ENCODE results near the gene SLC44A4. TPM values are rescaled to one million over a fixed set of nuclear protein-coding genes. Genes with fewer than 3 reads are reported as not detected.
"Not testable (repeated sequence)": the region's sequence is repeated elsewhere in the genome, so short reads cannot be mapped to it uniquely, and the experiment has no call there.

The SLC44A4 gene
- total RNA-seq, 1 experiment from 2014 or later: not detected

- Histone ChIP-seq H3K9me3 (ENCODE audit: low read length) (no peaks in the 10 kb centered on the region), H3K79me2 (ENCODE audit: low read length) (peaks cover 37% of the 10 kb centered on the region), H3K36me3 (ENCODE audit: insufficient read depth, low read length) (no peaks in the 10 kb centered on the region), H3K4me2 (ENCODE audit: low read depth, low read length, poor library complexity, severe bottlenecking) (peak overlapping the region; percentile 94), H3K9me2 (replicated peaks; ENCODE audit: insufficient read depth, low read length) (no peaks in the 10 kb centered on the region), H3K4me3 (ENCODE audit: low read length) (peak overlapping the region; percentile 65), H4K20me1 (ENCODE audit: insufficient read depth, low read depth, low read length) (no peaks in the 10 kb centered on the region), H3K9ac (ENCODE audit: low read length) (peak overlapping the region; percentile 84), H3K4me1 (ENCODE audit: low read length) (peaks cover 41% of the 10 kb centered on the region), H3K27ac (ENCODE audit: low read length) (peak overlapping the region; percentile 66), H3K27me3 (ENCODE audit: low read length) (no peaks in the 10 kb centered on the region), H2AFZ (ENCODE audit: low read length) (no peak overlapping the region)
- peak; percentile 79 for DNase-seq
Observed at GRCh38 chr6:31829633-31830283, 49.0 kb downstream of the SLC44A4 start.

DNA sequence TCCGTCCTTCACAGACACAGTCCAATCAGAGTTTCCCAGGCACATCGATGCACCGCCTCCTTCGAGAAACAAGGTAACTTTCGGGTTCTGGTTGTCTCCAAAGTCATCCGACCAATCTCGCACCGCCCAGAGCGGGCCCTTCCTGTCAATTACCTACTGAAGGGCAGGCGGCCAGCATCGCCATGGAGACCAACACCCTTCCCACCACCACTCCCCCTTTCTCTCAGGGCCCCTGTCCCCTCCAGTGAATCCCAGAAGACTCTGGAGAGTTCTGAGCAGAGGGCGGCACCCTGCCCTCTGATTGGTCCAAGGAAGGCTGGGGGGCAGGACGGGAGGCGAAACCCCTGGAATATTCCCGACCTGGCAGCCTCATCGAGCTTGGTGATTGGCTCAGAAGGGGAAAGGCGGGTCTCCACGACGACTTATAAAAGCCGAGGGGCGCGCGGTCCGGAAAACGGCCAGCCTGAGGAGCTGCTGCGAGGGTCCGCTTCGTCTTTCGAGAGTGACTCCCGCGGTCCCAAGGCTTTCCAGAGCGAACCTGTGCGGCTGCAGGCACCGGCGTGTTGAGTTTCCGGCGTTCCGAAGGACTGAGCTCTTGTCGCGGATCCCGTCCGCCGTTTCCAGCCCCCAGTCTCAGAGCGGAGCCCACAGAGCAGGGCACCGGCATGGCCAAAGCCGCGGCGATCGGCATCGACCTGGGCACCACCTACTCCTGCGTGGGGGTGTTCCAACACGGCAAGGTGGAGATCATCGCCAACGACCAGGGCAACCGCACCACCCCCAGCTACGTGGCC is 51.3 kb downstream of the SLC44A4 start, which contains the start of gene HSPA1B:
Gene HSPA1B, plus strand, starts transcription at position 453 of the 794 bp plus-strand sequence. Its CDS starts 213 bp downstream, at position 666.
- H3K4me2 ChIP-seq (ENCODE audit: low read depth, low read length, poor library complexity, severe bottlenecking): peak within 1 kb of the TSS; percentile 99
- H2AFZ ChIP-seq (ENCODE audit: low read length): peak within 1 kb of the TSS; percentile 72

DNA sequence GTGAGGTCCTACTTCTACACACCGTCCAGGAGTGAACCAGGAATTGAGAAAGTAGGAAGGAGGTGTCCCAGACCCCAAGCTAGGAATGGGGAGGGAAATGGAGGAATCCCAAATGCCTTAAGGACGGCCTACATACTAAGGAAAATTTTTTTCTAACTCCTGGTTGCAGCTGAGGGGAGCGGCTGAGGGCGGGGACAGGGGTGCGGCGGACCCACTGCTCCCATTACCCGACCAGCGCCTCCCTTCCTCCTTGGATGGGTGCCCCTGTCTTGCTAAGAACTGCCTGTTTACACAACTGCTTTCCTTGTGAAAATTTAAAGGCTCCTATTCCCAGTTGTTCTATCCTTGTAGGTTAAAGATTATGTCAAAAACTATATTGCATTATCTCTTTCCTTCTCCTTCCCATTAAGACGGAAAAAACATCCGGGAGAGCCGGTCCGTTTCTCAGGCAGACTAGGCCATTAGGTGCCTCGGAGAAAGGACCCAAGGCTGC is 52.0 kb downstream of the SLC44A4 start:
- Histone ChIP-seq H2AFZ (ENCODE audit: low read length) (peak overlapping the region; percentile 72), H3K4me1 (ENCODE audit: low read length) (peaks cover 34% of the 10 kb centered on the region), H3K36me3 (ENCODE audit: insufficient read depth, low read length) (no peaks in the 10 kb centered on the region), H3K9me2 (replicated peaks; ENCODE audit: insufficient read depth, low read length) (no peaks in the 10 kb centered on the region), H3K9me3 (ENCODE audit: low read length) (no peaks in the 10 kb centered on the region), H3K4me3 (ENCODE audit: low read length) (peak overlapping the region; percentile 71), H3K27me3 (ENCODE audit: low read length) (no peaks in the 10 kb centered on the region), H3K9ac (ENCODE audit: low read length) (peak overlapping the region; percentile 79), H3K4me2 (ENCODE audit: low read depth, low read length, poor library complexity, severe bottlenecking) (peak overlapping the region; percentile 99), H4K20me1 (ENCODE audit: insufficient read depth, low read depth, low read length) (no peaks in the 10 kb centered on the region), H3K79me2 (ENCODE audit: low read length) (peaks cover 30% of the 10 kb centered on the region), H3K27ac (ENCODE audit: low read length) (peak overlapping the region; percentile 70)
- DNase-seq: no peak

More for the DNA sequence above, 51.3 kb downstream of the SLC44A4 start, which contains the start of gene HSPA1B:
- peak; percentile 99 for DNase-seq
- H3K9me2 ChIP-seq (replicated peaks; ENCODE audit: insufficient read depth, low read length): no peaks in the 10 kb centered on the region
- peaks cover 27% of the 10 kb centered on the region for H3K79me2 ChIP-seq (ENCODE audit: low read length)
- H3K4me3 ChIP-seq (ENCODE audit: low read length): peak within 1 kb of the TSS; percentile 71
- H3K4me1 ChIP-seq (ENCODE audit: low read length): peaks cover 34% of the 10 kb centered on the region
- no peaks in the 10 kb centered on the region for H4K20me1 ChIP-seq (ENCODE audit: insufficient read depth, low read depth, low read length)
- H3K27ac ChIP-seq (ENCODE audit: low read length): peak within 1 kb of the TSS; percentile 70
- H3K36me3 ChIP-seq (ENCODE audit: insufficient read depth, low read length): no peaks in the 10 kb centered on the region
- peak within 1 kb of the TSS; percentile 90 for H3K9ac ChIP-seq (ENCODE audit: low read length)
- no peaks in the 10 kb centered on the region for H3K27me3 ChIP-seq (ENCODE audit: low read length)
- no peaks in the 10 kb centered on the region for H3K9me3 ChIP-seq (ENCODE audit: low read length)

- H3K9ac ChIP-seq (ENCODE audit: low read length): no peak overlapping the region
- H3K79me2 ChIP-seq (ENCODE audit: low read length): peaks cover 17% of the 10 kb centered on the region
- no peaks in the 10 kb centered on the region for H3K36me3 ChIP-seq (ENCODE audit: insufficient read depth, low read length)
- no peaks in the 10 kb centered on the region for H3K9me3 ChIP-seq (ENCODE audit: low read length)
- H3K9me2 ChIP-seq (replicated peaks; ENCODE audit: insufficient read depth, low read length): no peaks in the 10 kb centered on the region
- H2AFZ ChIP-seq (ENCODE audit: low read length): no peak overlapping the region
- H3K4me3 ChIP-seq (ENCODE audit: low read length): no peak overlapping the region
- H3K4me2 ChIP-seq (ENCODE audit: low read depth, low read length, poor library complexity, severe bottlenecking): no peak overlapping the region
- H3K4me1 ChIP-seq (ENCODE audit: low read length): peaks cover 31% of the 10 kb centered on the region
- DNase-seq: no peak
- no peak overlapping the region for H3K27ac ChIP-seq (ENCODE audit: low read length)
- no peaks in the 10 kb centered on the region for H4K20me1 ChIP-seq (ENCODE audit: insufficient read depth, low read depth, low read length)
- H3K27me3 ChIP-seq (ENCODE audit: low read length): no peaks in the 10 kb centered on the region
Observed at GRCh38 chr6:31825553-31825952, 53.2 kb downstream of the SLC44A4 start.

- H3K4me1 ChIP-seq (ENCODE audit: low read length): peaks cover 31% of the 10 kb centered on the region
- H4K20me1 ChIP-seq (ENCODE audit: insufficient read depth, low read depth, low read length); H3K9me2 ChIP-seq (replicated peaks; ENCODE audit: insufficient read depth, low read length); H3K9ac ChIP-seq (ENCODE audit: low read length); H3K4me2 ChIP-seq (ENCODE audit: low read depth, low read length, poor library complexity, severe bottlenecking); H3K4me3 ChIP-seq (ENCODE audit: low read length); H3K27ac ChIP-seq (ENCODE audit: low read length); H3K36me3 ChIP-seq (ENCODE audit: insufficient read depth, low read length); H3K27me3 ChIP-seq (ENCODE audit: low read length); DNase-seq; H3K9me3 ChIP-seq (ENCODE audit: low read length); H2AFZ ChIP-seq (ENCODE audit: low read length); H3K79me2 ChIP-seq (ENCODE audit: low read length): not testable (repeated sequence)
Observed at GRCh38 chr6:31823592-31824196, 55.1 kb downstream of the SLC44A4 start.

GRCh38 chr6:31822036-31822821 is 56.6 kb downstream of the SLC44A4 start:
- peak overlapping the region; percentile 69 for H3K27ac ChIP-seq (ENCODE audit: low read length)
- peak overlapping the region; percentile 85 for H3K9ac ChIP-seq (ENCODE audit: low read length)
- H3K9me2 ChIP-seq (replicated peaks; ENCODE audit: insufficient read depth, low read length): no peaks in the 10 kb centered on the region
- peaks cover 31% of the 10 kb centered on the region for H3K4me1 ChIP-seq (ENCODE audit: low read length)
- peaks cover 3% of the 10 kb centered on the region; the same call in 1 of the 2 replicates for H3K79me2 ChIP-seq (ENCODE audit: low read length)
- peak overlapping the region; percentile 89 for H3K4me3 ChIP-seq (ENCODE audit: low read length)
- H4K20me1 ChIP-seq (ENCODE audit: insufficient read depth, low read depth, low read length): no peaks in the 10 kb centered on the region
- peak overlapping the region; percentile 98 for H2AFZ ChIP-seq (ENCODE audit: low read length)
- peak; percentile 84 for DNase-seq
- no peaks in the 10 kb centered on the region for H3K9me3 ChIP-seq (ENCODE audit: low read length)
- peak overlapping the region; percentile 100 for H3K4me2 ChIP-seq (ENCODE audit: low read depth, low read length, poor library complexity, severe bottlenecking)
- no peaks in the 10 kb centered on the region for H3K27me3 ChIP-seq (ENCODE audit: low read length)
- H3K36me3 ChIP-seq (ENCODE audit: insufficient read depth, low read length): no peaks in the 10 kb centered on the region

GRCh38 chr6:31821301-31822035 is 57.3 kb downstream of the SLC44A4 start:
- no peaks in the 10 kb centered on the region for H3K9me3 ChIP-seq (ENCODE audit: low read length)
- H3K36me3 ChIP-seq (ENCODE audit: insufficient read depth, low read length): no peaks in the 10 kb centered on the region
- H3K4me1 ChIP-seq (ENCODE audit: low read length): peaks cover 28% of the 10 kb centered on the region
- H3K27me3 ChIP-seq (ENCODE audit: low read length): no peaks in the 10 kb centered on the region
- H2AFZ ChIP-seq (ENCODE audit: low read length): peak overlapping the region; percentile 82
- no peaks in the 10 kb centered on the region for H4K20me1 ChIP-seq (ENCODE audit: insufficient read depth, low read depth, low read length)
- peaks cover 3% of the 10 kb centered on the region; the same call in 1 of the 2 replicates for H3K79me2 ChIP-seq (ENCODE audit: low read length)
- H3K9ac ChIP-seq (ENCODE audit: low read length): peak overlapping the region; percentile 85
- DNase-seq: peak; percentile 82
- H3K9me2 ChIP-seq (replicated peaks; ENCODE audit: insufficient read depth, low read length): no peaks in the 10 kb centered on the region
- peak overlapping the region; percentile 100 for H3K4me2 ChIP-seq (ENCODE audit: low read depth, low read length, poor library complexity, severe bottlenecking)
- peak overlapping the region; percentile 89 for H3K4me3 ChIP-seq (ENCODE audit: low read length)
- H3K27ac ChIP-seq (ENCODE audit: low read length): peak overlapping the region; percentile 69; the same call in 1 of the 2 replicates
